WTC11 (cell line): ENCODE measurements around the gene SUSD6. TPM values are rescaled to one million over a fixed set of nuclear protein-coding genes. Genes with fewer than 3 reads are reported as not detected.

Experiments used
- ATAC-seq: fragments of 200-7000 bp; cut with Tn5 transposase; 2 replicates; pipeline ENCODE4 v1.10.0; 2021; ENCODE audit warnings: mild to moderate bottlenecking, moderate library complexity
- CTCF ChIA-PET: fragments of 300-600 bp; sonication (Branson Sonifier 250); formaldehyde crosslinking; loops from one replicate; lab custom pipeline; 2021; ENCODE audit warnings: antibody characterized with exemption; lab: Charles Lee
- POLR2A ChIA-PET: fragments of 350-600 bp; sonication (Branson Sonifier 250); formaldehyde crosslinking; loops from one replicate; lab custom pipeline; 2021; ENCODE audit warnings: antibody characterized with exemption; lab: Charles Lee
- DNase-seq: peaks from one replicate; pipeline ENCODE4 v3.0.0; 2021; ENCODE audit warnings: low spot score
- H3K27ac Mint-ChIP-seq: 2 replicates; pipeline ENCODE4 v1.8.0; 2021; ENCODE audit warnings: mixed read lengths
- H3K27me3 Mint-ChIP-seq: 2 replicates; pipeline ENCODE4 v1.8.0; 2021; ENCODE audit warnings: low read depth, mild to moderate bottlenecking, moderate library complexity, mixed read lengths
- H3K36me3 Mint-ChIP-seq: 2 replicates; pipeline ENCODE4 v1.8.0; 2021; ENCODE audit warnings: mixed read lengths
- H3K4me1 Mint-ChIP-seq: 2 replicates; pipeline ENCODE4 v1.8.0; 2022; ENCODE audit warnings: mixed read lengths
- H3K4me3 Mint-ChIP-seq: 2 replicates; pipeline ENCODE4 v1.8.0; 2021; ENCODE audit warnings: mild to moderate bottlenecking, moderate library complexity, mixed read lengths
- H3K9me3 Mint-ChIP-seq: 2 replicates; pipeline ENCODE4 v1.8.0; 2021; ENCODE audit warnings: mixed read lengths
- AFF4 ChIP-seq: sonication (generic); formaldehyde crosslinking; IDR thresholded peaks from 2 replicates; pipeline ENCODE4 v1.8.1; 2023; ENCODE audit warnings: mild to moderate bottlenecking, missing genetic modification reagents, borderline replicate concordance
- ELF4 ChIP-seq: sonication (generic); formaldehyde crosslinking; IDR thresholded peaks from 2 replicates; pipeline ENCODE4 v1.8.1; 2022; ENCODE audit warnings: low read depth, mild to moderate bottlenecking, moderate library complexity, missing genetic modification reagents
- ESRRA ChIP-seq: sonication (generic); formaldehyde crosslinking; IDR thresholded peaks from 2 replicates; pipeline ENCODE4 v1.8.1; 2022; ENCODE audit warnings: mild to moderate bottlenecking, missing genetic modification reagents, borderline replicate concordance
- FOXJ3 ChIP-seq: sonication (generic); formaldehyde crosslinking; IDR thresholded peaks from 2 replicates; pipeline ENCODE4 v1.9.0; 2021; ENCODE audit warnings: missing genetic modification reagents, mild to moderate bottlenecking, borderline replicate concordance
- FOXP4 ChIP-seq: sonication (generic); formaldehyde crosslinking; IDR thresholded peaks from 2 replicates; pipeline ENCODE4 v1.8.0; 2022; ENCODE audit warnings: mild to moderate bottlenecking, missing genetic modification reagents
- IRF1 ChIP-seq: sonication (generic); formaldehyde crosslinking; IDR thresholded peaks from 2 replicates; pipeline ENCODE4 v1.8.0; 2023; ENCODE audit warnings: missing genetic modification reagents
- JAZF1 ChIP-seq: fragments of 250-450 bp; sonication (Bioruptor Pico); IDR thresholded peaks from 2 replicates; pipeline ENCODE4 v1.9.0; 2021; ENCODE audit warnings: moderate library complexity, mild to moderate bottlenecking, inconsistent platforms
- PRDM15 ChIP-seq: sonication (generic); formaldehyde crosslinking; IDR thresholded peaks from 2 replicates; pipeline ENCODE4 v1.8.0; 2022; ENCODE audit warnings: missing genetic modification reagents
- TEAD4 ChIP-seq: sonication (generic); formaldehyde crosslinking; IDR thresholded peaks from 2 replicates; pipeline ENCODE4 v1.8.0; 2022; ENCODE audit warnings: mild to moderate bottlenecking, missing genetic modification reagents
- total RNA-seq: library from RNA; stranded (reverse); gene quantifications from 3 replicates; pipeline ENCODE4 v1.2.3, GENCODE V29; 2021

SUSD6 gene
- total RNA-seq, 1 experiment from 2014 or later, result 10.1 TPM

DNA sequence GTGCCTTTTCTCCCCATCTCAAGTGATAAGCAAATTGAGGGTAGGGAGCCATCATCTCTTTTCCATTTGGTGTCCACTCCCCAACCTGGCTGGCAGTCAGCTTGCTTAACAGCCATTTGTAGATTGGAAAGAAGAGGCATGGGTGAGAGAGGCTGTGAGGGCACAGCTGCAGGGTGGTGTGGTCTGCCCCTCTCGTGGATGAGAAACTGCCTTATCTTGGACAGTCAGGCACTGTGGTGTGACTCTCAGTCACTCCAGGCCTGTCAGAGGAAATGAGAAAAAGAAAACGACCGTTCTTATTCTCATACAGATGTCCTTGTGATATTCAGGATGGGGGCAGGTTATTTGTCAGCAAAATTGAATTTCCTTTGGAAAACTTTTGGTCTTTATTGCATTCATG is 90.5 kb downstream of the SUSD6 start (continued):
- TF ChIP-seq ESRRA (CRISPR knock-in tag) (no peak), IRF1 (CRISPR knock-in tag) (no peak), FOXP4 (CRISPR knock-in tag) (no peak), JAZF1 (CRISPR knock-in tag) (no peak), TEAD4 (no peak), PRDM15 (no peak), ELF4 (CRISPR knock-in tag) (no peak), AFF4 (no peak)

- Mint-ChIP-seq H3K9me3 (no peaks in the 10 kb centered on the region), H3K36me3 (no peaks in the 10 kb centered on the region), H3K27ac (no peak overlapping the region), H3K27me3 (no peaks in the 10 kb centered on the region), H3K4me1 (peaks cover 32% of the 10 kb centered on the region), H3K4me3 (no peak overlapping the region)
- ChIA-PET POLR2A (no interaction called here), CTCF (no interaction called here)
- no peak for ATAC-seq
- no peak for DNase-seq
- TF ChIP-seq FOXJ3 (CRISPR knock-in tag), result no peak
- TF ChIP-seq, all 79 proteins: peak for 0
Measured at GRCh38 chr14:69703047-69704039, 91.9 kb downstream of the SUSD6 start.

DNA sequence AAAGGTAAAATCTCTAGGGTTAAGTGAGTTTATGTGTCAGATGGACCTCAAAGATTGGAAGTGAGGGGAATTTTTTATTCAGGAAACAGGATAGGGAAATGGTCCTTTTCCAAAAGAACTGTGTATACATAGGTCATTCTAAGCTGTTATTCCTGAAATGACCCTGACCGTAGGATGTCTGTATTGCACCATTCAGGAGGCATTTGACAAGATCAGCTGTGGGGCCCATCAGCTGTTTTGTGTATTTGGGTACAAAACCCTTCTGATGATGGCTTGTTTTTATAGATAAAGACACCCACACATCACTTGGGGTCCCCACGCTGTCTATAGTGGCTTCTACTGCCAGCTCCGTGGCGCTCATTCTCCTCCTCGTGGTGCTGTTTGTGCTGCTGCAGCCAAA is 92.9 kb downstream of the SUSD6 start:
- POLR2A ChIA-PET, result no interaction called here
- H3K27me3 Mint-ChIP-seq, result no peaks in the 10 kb centered on the region
- CTCF ChIA-PET, result interaction anchor here (0.6 kb wide), 1 partner anchor 130 kb away, joined by 3 read pairs; no protein-coding TSS in a partner anchor
- no peaks in the 10 kb centered on the region for H3K9me3 Mint-ChIP-seq
- peaks cover 32% of the 10 kb centered on the region for H3K4me1 Mint-ChIP-seq
- TF ChIP-seq ELF4 (CRISPR knock-in tag), result no peak
- DNase-seq (no peak), ATAC-seq (no peak)
- no peak overlapping the region for H3K27ac Mint-ChIP-seq
- H3K36me3 Mint-ChIP-seq, result no peaks in the 10 kb centered on the region
- no peak overlapping the region for H3K4me3 Mint-ChIP-seq
